HG03521 (cell line): Measurements from ENCODE around the gene THEMIS2.
A peak's percentile ranks its signal among the peaks of the same experiment; 100 is the strongest.
"Not testable (repeated sequence)": the region's sequence is repeated elsewhere in the genome, so short reads cannot be mapped to it uniquely, and the experiment has no call there.

ENCODE experiments used
- ATAC-seq: cut with Tn5 transposase; IDR thresholded peaks from one replicate; pipeline ENCODE4 v1.9.1; 2021; ENCODE audit warnings: mild to moderate bottlenecking, moderate library complexity; ENCODE audit not compliant: unreplicated experiment

The THEMIS2 gene

GRCh38 chr1:27862671-27863537 is 9.4 kb upstream of the THEMIS2 start:
- ATAC-seq: no peak

GRCh38 chr1:27863538-27863915 is 8.8 kb upstream of the THEMIS2 start:
- ATAC-seq: no peak

GRCh38 chr1:27864264-27864895 is 8.0 kb upstream of the THEMIS2 start:
- no peak for ATAC-seq

DNA sequence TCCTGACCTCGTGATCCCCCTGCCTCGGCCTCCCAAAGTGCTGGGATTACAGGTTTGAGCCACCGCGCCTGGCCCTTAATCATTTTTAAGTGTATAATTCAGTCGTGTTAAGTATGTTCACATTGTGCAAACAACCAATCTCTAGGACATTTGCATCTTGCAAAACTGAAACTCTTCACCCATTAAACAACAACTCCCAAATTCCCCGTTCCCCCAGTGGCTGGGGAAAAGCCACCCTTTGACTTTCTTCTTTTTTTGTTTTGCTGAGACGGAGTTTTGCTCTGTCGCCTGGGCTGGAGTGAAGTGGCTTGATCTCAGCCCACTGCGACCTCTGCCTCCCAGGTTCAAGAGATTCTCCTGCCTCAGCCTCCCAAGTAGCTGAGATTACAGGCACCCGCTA is 6.5 kb upstream of the THEMIS2 start:
- ATAC-seq: no peak

DNA sequence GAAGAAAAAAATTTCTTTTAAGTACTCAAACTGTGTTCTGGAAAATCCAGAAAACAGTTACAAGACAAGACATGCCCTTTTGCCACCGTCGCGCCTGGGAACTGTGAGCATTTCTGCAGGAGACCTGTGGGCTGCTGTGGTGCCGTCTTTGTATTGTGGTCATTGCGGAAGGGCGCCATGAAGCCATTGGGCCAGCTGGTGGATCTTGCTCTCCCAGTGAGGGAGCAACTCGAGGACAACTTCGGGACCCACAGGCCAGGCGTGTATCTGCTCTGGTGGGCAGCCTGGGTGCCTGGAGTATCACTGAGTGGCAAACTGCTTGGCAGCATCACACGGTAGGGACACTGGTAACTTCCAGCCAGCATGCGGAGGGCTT is 3.8 kb upstream of the THEMIS2 start:
- ATAC-seq: no peak

DNA sequence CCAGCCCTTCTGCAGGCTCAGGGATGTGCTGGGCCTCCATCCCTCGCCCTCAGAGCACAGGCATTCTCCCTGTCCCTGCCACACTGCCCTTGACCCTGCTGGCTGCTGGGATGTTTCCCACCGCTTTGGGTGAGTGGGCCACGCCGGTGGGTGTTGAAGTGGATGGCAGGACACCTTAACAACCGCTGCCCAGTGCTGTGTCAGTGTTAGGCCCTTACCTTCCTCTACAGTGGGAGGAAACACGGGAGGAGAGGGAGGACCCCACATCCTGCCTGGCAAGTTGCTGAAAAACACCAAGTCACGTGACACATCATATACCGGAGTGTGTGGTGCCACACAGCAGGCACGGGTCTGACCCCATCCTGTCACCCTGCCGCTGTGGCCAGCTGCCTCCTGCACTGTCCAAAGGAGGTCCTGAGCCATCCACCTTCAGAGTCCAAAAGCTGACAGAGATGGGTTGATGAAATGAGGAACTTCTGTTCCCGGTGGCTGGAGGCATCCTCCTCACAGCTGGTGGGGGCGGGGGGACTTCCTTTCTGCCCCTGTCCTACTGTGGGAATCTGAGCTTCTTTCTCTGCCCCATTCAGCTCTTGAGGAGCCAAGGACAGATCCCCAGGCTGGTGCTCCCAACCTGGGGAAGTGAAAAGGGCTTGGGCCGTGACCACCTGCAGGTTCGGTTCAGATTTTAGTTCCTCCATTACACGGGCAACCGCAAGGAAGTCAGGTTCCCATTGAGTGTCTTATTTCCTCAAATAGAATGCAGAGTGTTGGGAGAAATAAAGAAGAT is 3.2 kb upstream of the THEMIS2 start:
- no peak for ATAC-seq

GRCh38 chr1:27869719-27870085 is 2.6 kb upstream of the THEMIS2 start:
- no peak for ATAC-seq

- not testable (repeated sequence) for ATAC-seq
Measured at GRCh38 chr1:27871076-27871475, 1.3 kb upstream of the THEMIS2 start.

- no peak for ATAC-seq
Measured at GRCh38 chr1:27872802-27873551, 633 bp downstream of the THEMIS2 start.

- ATAC-seq: no peak
Measured at GRCh38 chr1:27873671-27874384, 1.5 kb downstream of the THEMIS2 start.

- no peak for ATAC-seq
Measured at GRCh38 chr1:27876341-27877114, 4.2 kb downstream of the THEMIS2 start.

GRCh38 chr1:27877115-27877416 is 4.7 kb downstream of the THEMIS2 start:
- no peak for ATAC-seq

DNA sequence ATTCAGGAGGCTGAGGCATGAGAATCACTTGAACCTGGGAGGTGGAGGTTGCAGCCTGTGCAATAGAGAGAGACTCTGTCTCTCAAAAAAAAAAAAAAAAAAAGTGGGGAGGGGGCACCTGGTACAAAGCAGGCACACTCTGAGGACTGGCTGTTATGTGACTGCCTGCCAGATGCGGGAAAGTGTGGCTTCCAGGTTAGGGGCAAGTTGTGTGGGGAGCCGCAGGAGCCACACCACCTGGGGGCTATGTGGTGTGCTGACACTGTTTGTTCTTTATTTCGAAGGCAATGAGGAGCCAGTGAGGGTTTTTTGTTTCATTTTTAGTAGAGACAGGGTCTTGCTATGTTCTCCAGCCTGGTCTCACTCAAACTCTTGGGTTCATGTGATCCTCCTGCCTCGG is 5.7 kb downstream of the THEMIS2 start:
- ATAC-seq: no peak

GRCh38 chr1:27878787-27879335 is 6.5 kb downstream of the THEMIS2 start:
- no peak for ATAC-seq

- ATAC-seq: no peak
Measured at GRCh38 chr1:27879374-27880082, 7.2 kb downstream of the THEMIS2 start.

- no peak for ATAC-seq
Measured at GRCh38 chr1:27882543-27882903, 10.2 kb downstream of the THEMIS2 start.

DNA sequence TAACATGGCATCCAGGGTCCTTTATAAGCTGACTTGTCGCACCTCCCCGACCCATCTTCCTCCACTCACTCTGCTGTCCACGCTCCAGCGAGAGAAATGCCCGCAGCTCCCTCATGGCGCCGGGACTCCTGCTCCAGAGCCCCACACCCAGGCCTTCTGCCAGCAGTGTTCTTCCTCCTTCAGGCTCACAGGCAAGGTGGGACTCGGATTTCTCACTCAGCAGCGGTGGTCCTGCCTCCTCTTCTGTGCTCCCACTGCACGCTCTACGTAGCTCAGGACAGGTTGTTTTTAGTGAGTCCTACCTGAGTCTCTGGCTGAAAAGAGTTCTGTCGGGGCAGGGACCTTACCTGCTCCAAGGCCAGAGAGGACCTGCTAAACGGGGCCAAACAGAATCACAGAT is 11.2 kb downstream of the THEMIS2 start:
- ATAC-seq: no peak

- ATAC-seq: peak; percentile 34
Measured at GRCh38 chr1:27884006-27884954, 11.9 kb downstream of the THEMIS2 start.
